Renal pelvis (tissue), 4 donors: Measurements from ENCODE around the gene REV1. TPM values are rescaled to one million over a fixed set of nuclear protein-coding genes. Genes with fewer than 3 reads are reported as not detected.
A peak's percentile ranks its signal among the peaks of the same experiment; 100 is the strongest.
"Not testable (repeated sequence)": the region's sequence is repeated elsewhere in the genome, so short reads cannot be mapped to it uniquely, and the experiment has no call there.

Experiments used
- DNase-seq: peaks from one replicate; pipeline ENCODE4 v3.0.0-alpha.2; 2013
- polyA plus RNA-seq, 3 donors: library from polyadenylated mRNA; unstranded; fragments of 120-200 nt; gene quantifications; one replicate each; pipeline ENCODE4 v1.2.1, GENCODE V29; 2013; ENCODE audit not compliant: insufficient read length in 3 of 3

The REV1 gene
- polyA plus RNA-seq, 3 donors, result 45.3 to 79.9 (median 64.6) TPM

DNA sequence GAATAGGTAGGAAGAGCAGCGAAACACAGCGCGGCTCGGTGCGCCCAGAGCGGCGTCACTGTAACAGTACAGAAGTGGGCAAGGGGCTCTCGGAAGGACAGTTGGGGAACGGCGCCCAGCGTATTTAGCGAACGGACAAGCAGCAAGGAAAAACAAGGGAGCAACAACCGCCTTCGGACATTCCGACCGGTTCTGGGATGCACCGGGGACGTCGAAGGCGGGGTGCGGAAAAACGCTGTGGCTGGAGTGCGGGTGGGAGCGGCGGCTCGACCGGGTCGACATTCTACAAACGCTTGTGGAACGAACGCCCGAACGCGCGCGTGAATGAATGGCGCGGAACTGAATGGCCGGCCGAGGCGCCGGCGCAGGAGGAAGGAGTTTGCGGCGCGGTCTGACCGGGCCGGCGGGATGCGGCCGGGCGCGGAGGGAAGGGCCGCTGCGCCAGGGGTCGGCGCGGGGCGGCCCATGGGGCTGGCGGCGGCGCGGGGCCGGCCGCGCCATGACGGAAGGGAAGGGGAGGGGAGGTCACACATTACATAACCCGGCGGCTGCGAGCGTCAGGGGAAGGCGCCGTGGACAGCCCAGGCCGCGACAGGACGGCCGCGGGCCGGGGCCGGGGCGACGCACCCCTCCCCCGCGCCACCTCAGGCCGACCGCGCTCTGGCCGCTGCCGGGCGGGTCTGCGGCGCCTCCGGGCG, 605 bp downstream of the REV1 start:
- peak; percentile 42 for DNase-seq

DNA sequence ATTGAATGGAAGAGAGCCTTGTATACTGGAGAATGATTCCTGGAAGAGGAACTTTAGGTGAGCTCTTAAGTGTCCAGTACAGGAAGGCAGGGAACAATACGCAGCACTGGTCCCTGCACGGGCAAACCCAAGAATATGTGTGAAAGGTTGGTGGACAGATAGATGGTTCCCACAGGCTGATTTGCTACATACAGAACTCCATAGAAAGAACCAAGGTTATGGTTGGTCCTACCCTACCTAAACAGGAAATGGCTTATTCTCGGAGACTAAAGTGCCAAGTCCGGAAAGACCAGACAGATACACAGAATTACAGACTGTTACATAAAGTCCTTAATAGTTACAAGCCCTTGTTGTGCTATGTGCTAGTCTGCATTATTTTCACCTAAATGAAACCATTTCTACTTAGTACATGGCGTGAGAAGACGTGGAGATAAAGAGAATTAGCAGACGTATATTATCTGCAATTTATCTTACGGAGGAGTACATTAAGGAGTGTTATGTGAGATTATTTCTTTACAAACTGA, 1.2 kb downstream of the REV1 start:
- DNase-seq, result no peak

DNA sequence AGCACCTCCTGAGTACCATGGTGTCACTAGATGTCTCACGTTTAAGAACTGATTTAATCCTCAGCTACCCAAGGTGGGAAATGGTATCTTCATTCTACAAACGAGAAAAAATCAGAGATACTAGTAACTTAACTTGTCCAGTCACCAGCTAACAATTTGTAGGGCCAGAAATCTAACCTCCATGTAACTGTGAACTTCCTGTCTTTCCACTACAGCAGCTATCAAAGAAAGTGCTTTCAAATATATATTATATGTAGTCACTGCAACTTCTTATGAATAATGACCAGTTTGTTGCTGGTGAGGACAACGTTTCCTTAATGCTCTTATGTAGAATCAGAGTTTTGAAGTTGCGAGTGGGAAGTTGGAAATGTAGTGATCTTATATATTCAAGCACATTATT, 1.9 kb downstream of the REV1 start:
- DNase-seq, result no peak

DNA sequence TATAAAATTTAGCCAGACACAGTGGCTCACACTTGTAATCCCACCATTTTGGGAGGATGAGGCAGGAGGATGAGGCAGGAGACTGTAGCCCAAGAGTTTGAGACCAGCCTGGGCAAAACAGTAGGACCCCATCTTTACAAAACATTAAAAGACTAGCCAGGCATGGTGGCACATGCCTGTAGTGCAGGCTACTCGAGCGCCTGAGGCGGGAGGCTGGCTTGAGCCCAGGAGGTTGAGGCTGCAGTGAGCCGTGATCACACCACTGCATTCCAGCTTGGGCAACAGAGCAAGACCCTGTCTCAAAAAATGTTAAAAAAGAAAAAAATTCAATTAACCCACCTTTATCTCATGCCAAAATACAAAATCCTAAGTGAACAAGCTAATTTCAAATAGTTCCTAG, 4.0 kb downstream of the REV1 start:
- no peak for DNase-seq

DNA sequence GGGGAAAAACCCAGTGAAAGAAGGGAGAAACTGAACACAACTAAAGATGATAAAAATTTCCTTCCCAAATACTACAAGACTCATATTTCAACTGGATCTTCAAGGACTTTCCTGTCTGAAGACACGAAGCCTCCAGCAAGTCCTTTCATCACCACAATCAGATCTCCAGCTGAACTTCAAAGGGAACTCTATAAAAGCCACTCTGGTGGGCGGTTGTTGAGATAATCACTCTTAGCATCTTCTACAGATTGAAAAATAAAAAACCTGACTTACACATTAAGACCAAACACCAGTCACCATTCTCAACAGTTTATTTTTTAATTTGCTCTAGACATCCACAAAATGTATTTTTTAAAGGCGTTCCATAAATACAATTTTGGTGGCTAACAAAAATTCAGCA, 4.4 kb downstream of the REV1 start:
- DNase-seq, result no peak

DNA sequence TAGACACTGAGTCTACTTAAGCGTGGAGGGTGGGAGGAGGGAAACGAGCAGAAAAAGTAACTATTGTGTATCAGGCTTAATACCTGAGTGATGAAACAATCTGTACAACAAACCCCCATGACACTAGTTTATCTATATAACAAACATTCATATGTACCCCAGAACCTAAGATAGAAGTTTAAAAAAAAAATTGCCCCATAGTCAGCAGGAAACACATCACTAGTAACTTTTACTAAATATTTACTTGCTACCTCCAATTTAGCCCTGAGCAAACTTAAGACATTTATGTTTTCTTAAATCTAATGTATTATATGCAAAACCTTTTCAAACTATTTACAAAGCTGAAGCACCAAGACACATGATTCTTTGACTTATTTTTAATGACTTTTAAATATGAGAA, 5.6 kb downstream of the REV1 start:
- DNase-seq, result no peak

DNA sequence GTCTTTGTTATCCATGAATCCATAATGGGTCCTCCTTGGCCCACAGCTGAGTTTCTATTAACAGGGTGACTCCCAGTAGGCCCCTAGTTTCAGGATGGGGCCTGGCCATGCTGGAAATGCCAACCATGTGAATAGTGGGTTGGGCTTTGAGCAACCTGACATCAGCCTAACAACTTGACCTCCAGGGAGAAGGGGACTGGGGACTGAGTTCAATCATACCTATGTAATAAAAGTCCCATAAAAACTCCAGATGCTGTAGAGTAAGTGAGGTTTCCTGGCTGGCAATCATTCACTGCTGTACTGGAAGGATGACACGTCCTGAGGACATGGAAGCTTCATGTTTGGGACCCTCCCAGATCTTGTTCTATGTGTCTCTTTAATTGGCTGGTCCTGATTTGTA, 7.9 kb downstream of the REV1 start:
- DNase-seq, result no peak

DNA sequence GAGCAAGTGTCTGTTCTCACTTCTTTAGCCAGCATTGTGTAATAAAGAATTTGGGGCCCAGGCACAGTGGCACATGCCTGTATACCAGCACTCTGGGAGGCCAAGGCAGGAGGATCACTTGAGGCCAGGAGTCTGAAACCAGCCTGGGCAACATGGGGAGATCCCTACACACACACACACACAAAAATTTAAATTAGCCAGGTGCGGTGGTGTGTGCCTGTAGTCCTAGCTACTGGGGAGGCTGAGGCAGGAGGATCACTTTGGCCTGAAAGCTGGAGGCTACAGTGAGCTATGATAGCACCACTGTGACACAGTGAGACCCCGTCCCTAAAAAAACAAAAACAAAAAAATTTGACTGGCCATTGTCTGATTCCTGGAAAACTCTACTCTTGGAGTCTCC, 8.3 kb downstream of the REV1 start:
- DNase-seq, result no peak

DNA sequence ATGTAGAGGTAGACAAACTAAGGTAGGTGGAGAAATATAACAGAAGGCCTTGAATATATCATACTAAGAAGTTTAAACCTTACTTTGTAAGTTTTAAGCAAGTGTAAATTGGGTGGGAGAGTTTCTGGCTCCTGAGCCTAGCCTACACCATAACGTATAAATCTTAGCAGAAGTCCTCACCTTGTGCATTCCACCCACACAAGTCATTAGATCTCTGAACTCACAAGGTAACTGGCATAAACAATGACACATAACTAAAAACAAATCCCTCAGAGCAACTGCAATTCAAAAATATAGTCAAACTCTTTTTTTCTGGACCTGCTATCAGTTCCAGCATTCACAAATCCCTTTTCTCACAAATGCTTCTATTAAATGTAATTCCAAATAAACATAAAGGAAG, 9.4 kb downstream of the REV1 start:
- no peak for DNase-seq

DNA sequence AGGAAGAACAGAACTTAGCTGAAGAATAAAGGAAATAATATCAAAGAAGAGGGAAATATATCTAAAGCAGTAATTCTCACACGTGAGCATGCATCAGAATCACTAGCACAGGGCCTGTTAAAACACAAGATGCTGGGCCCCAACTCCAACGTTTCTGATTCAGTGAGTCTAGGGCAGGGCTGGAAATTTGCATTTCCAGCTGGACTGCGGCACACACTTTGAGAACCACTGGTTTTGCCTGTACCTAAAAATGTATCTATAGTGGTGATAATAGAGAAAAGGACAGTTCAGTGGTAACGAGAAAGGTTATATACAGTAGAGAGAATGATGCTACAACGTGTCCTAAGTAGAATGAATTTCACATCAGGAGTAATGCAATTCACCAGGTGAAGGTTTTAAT, 11.2 kb downstream of the REV1 start:
- DNase-seq, result no peak

DNA sequence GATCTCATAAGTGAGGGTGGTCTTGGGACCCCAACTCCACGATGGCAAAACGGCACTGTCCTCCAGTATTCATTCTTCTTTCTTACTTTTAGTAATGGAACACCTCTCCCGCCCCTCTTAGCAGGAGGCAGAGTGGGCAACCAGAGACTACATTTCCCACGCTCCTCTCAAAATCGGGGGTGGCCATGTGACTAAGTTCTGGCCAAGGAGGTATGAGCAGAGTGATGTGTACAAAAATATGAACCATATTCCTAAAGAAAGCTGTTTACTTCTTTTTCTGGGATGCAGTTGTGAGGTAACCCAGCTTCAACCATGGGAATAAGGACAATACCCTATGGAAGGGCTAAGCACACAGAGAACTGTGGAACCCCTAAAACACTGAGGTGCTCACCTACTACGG, 12.8 kb downstream of the REV1 start:
- DNase-seq, result no peak

DNA sequence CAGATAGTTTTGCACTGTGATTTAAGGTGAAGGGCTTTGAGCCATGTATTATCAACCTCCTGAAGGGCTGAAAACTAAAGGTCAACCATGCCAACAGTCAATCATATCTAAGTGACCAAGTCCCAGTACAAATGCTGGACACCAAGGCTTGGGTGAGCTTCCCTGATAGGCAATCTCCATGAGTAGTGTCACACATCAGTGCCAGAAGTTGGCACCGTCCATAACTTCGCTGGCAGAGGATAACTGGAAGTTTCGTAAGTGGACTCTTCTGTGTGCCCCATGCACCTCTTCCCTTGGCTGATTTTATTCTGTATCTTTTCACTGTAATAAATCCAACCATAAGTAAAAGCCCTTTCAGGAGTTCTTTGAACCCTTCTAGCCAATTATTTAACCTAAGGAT, 13.2 kb downstream of the REV1 start:
- DNase-seq, result no peak

DNA sequence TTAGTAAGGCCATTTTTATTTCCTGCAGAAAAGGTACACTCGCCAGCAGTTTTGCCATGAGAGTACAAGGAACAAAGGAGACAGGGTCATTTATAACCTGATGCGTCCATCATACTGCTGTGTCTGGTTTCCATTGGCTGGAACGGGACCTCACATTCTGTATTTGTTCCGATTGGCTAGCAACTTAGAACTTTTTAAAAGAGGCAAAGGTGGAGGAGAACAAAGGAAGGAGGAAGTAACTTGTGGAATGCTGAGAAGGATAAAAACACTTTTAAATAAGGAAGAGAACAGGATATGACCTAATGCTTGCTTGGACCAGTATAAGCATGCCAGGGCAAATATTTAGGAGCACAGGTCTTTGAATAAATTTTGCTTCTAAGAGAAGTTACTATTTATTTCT, 14.7 kb downstream of the REV1 start:
- DNase-seq, result not testable (repeated sequence)

DNA sequence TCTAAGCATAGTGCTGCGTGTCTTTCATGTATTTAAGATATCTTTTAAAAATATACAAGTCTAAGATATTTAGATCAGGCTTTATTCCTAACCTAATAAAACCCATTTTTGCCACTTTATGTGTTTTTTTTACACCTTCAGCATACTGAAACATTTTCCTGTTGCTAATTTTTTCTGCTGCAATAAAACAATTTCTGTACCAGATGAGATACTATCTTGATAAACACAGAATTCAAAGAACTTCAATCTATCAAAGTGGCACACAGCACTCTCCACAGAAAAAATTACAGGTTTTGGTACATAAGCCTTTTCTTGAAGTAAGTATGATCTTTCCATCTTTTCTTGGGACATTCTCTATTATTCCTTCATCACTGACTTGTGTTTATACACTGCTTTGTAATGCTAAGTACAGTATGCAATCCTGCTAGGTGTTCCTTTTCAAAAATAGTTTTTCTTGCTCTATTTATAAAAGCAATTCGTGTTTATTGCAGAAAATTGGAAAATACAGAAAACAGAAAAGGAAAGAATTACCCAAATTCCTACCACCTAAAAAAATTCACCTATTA, 16.2 kb downstream of the REV1 start:
- DNase-seq, result no peak

DNA sequence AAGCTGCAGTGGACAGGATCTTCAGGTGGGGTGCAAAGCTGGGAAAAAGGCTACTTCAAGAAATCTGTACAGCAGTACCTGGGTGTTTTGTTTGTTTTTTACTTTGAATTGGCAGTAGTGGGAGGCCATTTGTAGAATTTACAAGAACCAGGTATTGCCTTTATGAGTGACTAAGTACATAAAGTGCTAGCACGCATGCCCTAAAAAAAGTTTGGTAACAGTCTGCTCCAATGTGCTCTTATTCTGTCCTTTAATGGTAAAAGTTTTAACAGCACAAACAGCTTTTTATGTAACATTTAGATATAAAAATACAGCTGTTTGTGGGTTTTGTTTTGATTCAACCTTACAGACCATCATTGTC, 17.2 kb downstream of the REV1 start:
- no peak for DNase-seq

DNA sequence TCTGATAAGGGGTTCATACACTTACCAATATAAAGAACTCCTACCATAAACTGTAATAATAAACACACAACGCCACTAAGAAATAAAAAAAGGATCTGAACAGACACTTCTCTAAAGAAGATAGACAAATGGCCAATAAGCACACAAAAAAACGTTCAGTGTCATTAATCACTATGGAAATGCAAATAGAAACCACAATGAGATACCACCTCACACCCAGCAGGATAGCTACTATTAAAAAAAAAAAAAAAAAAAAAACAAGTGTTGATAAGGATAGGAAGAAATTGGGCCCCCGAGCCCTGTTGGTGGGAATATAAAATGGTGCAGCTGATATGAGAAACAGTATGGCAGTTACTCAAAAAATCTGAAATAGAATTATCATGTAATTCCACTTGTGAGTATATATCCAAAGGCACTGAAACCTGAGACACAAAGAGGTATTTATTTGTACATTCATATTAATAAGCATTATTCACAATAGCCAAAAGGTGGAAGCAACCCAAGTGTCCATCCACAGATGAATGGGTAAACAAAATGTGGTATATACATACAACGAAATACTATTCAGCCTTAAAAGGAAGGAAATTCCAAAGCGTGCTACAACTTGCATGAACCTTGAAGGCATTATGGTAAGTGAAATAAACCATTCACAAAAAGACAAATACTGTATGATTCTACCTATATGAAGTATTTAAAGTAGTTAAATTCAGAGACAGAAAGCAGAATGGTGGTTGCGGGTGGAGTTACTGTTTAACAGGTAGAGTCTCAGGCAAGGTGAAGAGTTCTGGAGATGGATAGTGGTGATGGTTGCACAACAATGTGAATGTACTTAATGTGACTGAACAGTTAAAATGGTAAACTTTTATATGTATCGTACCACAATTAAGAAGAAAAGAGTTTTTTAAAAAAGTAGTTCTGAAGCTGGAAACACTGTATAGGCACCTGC, 17.9 kb downstream of the REV1 start:
- no peak for DNase-seq

DNA sequence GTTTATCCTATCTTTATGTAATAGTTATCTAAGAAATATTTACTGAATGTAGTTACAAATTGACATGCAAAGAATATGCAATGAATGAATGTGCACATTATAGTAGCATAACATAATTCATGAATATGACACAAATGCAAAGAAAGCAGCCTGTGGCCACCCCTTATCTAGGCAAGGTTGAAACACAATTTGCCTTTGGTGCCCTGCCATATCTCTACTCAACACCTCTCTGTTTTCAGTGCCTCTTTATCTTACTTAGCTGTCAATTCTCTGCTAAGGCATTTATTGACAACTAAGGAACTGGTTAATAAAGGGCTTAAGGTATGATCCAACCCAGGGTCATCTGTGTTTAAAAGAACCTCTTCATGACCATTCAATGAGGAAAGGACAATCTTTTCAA, 18.9 kb downstream of the REV1 start:
- no peak for DNase-seq

DNA sequence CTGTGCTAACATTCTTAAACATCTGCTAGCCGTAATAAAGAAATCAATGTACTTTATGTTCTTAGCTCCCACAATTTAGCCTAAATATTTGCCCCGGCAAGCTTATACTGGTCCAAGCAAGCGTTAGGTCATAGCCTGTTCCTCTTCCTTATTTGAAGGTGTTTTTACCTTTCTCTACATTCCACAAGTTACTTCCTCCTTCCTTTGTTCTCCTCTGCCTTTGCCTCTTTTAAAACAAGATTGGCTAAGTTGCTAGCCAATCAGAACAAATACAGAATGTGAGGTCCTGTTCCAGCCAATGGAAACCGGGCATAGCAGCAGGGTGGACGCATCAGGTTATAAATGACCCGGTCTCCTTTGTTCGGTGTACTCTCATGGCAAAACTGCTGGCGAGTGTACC, 19.4 kb downstream of the REV1 start:
- DNase-seq, result not testable (repeated sequence)

DNA sequence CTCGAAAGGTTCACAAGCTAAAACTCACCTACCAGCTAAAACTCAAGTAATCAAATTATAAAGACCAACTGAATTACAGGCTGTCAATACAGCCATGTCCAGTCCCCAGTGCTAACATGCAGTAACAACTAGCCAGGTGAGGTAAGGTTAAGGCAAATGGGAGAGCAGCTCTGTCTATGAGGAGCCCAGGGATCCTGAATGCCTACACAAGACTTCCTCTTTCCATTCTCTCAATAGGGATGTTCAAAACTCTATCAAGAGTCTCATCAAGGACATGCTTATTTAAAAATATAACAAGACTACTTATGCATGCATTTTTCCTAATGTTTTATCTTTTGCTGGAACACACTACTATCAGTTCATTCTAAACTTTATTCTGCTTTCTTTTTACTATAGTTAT, 20.4 kb downstream of the REV1 start:
- DNase-seq, result no peak

DNA sequence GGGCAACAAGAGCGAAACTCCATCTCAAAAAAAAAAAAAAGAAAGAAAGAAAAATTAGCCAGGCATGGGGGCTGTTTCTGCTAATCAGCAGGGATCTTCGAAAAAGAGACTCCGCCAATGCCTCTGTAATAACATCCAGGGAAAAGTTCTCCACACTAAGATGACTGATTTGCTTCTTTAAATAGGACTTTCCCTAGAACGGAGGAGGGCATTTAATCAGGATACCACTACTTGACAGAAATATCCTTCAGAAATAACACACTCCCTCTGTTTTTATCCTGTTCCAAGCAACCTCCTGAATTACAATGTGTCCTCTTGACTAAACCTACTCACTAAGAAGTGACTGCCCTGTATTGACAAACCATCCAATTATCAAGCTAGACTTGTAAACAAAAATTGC, 21.7 kb downstream of the REV1 start:
- no peak for DNase-seq

DNA sequence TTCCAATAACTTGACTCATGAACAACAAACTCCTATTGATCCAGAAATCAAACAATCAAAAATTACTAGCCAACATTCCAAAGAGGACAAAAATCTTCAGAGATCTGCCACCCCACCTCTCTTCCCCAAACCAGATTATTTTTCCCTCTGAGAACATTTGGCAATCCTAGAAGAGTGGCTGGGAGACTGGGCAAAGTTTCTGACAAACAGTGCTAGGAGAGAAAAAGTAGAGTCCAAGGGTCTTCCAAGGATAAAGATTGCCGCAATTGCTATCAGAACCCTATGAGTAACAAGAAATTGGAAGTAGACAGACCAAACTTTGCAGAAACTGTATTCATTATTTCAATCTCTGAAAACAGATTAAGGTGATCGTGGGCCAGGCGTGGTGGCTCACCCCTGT, 22.4 kb downstream of the REV1 start:
- DNase-seq, result no peak

DNA sequence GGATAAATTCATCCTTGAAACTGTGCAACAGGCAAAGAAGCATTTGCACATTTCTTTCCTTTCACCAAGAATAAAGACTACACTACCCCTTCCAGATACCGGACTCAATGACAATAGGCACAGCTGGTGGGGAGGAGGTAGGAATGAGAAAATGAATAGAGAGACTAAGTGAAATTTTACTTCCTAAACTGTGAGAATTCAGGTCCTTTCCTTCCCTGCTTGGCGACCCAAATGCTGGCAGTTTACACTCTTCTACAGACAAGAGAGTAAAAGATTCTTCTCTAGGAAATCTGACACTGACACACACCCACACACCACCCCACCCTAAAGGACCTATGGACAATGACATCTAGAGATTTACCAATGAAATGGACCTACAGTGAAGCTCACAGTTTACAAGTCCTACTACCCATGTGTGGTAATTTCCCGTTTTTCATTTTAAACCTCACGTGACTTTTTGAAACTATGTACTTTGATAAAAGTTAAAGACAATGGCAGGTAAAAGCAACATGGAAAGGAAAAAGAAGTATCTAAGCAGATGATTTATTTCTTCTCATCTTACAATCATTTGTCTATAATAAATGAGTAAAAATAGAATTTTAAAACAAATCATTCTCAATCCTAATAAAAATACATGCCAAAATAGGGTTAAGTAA, 27.9 kb downstream of the REV1 start:
- DNase-seq, result no peak
